Germinal center (tissue), 1 donor: ENCODE results near the gene ADCY2.

Experiments
- DNase-seq: peaks from one replicate; pipeline ENCODE4 v3.0.0; 2012; ENCODE audit warnings: mixed read lengths, low spot score

Gene ADCY2

DNA sequence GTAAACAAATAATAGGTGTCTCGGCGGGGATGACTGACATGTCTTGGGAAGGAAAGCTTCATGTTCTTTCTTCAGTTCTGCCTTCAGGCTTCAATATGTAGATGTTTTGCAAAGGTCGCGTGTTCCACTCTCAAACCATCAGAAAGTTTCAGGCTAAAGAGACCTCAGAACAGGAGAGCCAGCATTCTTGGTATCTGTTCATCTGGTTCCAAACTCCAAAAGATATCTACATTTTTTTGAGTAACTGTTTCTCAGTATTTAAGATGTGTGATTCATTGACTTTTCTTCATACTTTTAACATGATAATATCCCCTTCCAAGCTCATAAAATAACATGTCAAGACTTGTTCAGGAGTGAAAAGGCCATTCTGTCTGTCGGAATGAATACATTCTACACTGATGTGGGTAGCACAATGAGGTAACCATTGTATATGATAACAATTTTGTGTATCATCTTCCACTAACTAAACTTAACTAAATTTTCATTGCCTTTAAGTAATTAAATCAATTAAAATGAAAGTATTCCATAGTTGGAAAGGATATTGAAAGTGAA lies 271.4 kb downstream of the ADCY2 start:
- DNase-seq, result no peak

DNA sequence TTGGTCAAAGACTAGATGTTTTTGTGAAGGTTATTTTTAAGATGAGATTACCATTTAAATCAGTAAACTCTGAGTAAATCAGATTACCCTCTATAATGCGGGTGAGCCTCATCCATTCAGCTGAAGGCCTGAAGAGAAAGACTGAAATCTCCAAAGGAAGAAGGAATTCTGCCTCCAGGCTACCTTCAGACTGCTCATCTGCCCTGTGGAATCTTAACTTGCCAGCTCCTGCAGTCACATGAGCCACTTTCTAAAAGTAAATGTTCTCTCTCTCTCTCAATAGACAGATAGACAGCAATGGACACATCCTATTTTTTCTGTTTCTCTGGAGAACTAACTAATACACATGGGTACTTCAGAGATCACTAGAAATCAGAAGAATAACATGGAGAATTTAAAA lies 272.2 kb downstream of the ADCY2 start:
- DNase-seq, result no peak

GRCh38 chr5:7668627-7669026 lies 272.7 kb downstream of the ADCY2 start:
- no peak for DNase-seq

- no peak for DNase-seq
These were observed 275.5 kb downstream of the ADCY2 start for GRCh38 chr5:7671381-7671993.

GRCh38 chr5:7673658-7674057 lies 277.7 kb downstream of the ADCY2 start:
- DNase-seq, result no peak

DNA sequence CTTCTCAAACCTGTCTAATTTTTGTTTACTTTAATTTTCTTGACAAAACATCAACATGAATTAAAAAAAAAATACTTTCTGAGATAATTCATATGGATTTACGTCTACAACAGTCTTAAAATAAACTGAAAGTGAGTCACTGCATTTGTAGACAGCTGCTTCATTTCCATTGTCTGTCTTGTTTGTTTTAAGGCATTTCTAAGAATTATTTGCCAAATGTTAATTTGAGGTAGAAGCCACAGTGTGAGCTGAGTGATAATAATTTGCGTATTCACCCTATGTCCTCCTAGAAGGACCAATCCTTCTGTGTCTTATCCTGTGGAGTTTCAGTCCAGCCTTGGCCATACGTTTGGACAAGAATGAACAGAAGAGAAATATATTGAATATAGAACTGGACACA lies 280.5 kb downstream of the ADCY2 start:
- no peak for DNase-seq

GRCh38 chr5:7678030-7678429 lies 282.1 kb downstream of the ADCY2 start:
- DNase-seq, result no peak

GRCh38 chr5:7679663-7680062 lies 283.7 kb downstream of the ADCY2 start:
- DNase-seq, result no peak

DNA sequence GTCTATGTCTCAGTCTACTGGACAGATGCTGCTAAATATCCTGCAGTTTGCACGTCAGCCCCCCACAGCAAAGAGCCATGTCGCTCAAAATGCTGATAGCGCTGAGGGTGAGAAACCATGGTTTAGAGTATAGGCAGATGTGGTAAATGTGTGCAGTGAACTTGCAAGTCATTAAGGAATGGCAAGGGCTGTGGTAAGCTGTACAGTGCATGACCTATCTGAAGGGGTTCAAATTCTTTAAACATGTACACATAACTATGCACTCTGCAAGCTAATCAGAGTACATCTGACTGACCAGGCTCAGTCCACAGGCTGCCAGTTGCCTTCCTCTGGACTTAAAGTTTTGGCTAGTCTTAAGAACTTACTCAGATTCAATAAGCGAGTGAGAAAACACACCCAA lies 284.3 kb downstream of the ADCY2 start:
- DNase-seq, result no peak

DNA sequence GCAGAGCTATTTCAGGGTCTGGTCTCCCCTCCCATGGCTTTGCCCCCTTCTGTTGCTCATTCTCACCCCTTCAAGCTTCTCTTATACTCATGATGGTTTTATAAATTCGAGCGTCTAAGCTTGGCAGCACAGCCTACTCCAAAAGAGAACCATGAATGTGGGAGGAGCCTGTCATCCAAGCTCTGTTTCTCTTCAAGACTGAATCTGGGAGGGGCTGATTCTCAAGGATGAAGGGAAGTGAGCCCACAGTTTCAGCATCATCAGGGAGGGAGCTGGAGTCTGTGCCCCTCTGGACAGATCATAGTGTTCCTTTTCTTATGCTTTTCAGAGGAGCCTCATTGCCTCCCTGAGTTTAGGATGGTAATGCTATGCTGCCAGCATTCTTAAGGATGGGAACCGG lies 286.4 kb downstream of the ADCY2 start:
- no peak for DNase-seq

GRCh38 chr5:7683753-7684152 lies 287.8 kb downstream of the ADCY2 start:
- no peak for DNase-seq

- no peak for DNase-seq
These were observed 288.9 kb downstream of the ADCY2 start for GRCh38 chr5:7684826-7685225.

- DNase-seq, result no peak
These were observed 290.9 kb downstream of the ADCY2 start for GRCh38 chr5:7686794-7687193.

DNA sequence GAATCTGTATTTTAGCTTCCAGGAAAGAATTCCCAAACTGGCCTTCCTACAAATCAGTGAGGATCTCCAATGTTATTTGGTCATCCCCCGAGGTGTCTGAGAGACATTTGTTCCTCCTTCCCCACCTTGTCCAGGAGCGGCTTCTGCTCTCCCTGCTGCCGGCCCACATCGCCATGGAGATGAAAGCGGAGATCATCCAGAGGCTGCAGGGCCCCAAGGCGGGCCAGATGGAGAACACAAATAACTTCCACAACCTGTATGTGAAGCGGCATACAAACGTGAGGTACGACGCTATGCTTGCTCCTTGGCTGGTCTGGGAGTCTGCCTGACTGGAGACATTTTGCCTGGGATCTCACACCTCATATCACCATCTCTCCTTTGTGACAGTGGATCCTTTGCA lies 294.6 kb downstream of the ADCY2 start:
- no peak for DNase-seq

DNA sequence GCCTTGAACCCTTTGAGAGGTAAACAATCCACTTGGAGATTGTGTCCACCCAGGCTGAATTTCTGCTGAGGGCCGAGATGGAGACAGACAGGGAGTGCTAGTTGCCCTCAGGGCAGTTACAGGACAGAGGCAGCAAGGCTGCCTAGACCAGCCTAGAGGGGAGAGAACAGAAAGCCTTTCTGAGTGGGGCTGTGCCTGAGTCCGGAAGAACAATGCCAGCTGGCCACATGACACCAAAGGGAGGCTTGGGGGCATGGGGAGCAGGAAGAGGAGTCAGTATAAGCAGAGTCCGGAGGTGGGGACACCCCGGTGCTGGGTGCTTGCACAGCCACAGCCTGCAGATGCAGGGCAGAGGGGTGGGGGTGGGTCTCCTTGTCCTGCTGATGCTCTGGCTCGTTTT lies 309.3 kb downstream of the ADCY2 start:
- DNase-seq, result no peak

DNA sequence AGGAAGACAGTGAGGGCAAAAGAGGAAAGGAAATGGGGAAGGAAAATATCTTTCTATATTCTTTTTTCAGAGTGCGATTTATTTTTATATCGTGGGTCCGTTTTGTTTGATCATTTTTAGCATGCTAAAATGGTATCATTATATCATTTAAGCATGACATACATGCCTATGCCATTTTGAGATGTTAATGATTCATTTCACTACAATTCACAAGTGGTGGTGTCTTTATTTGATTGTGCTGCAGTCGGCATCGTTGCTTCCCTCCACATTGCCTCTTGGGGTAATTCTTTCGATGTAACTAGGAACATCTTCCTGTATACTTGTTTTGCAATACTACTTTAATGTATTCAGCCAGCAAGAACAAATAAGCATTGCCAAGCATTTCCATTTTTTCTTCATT lies 309.8 kb downstream of the ADCY2 start:
- DNase-seq, result no peak

GRCh38 chr5:7706256-7706655 lies 310.3 kb downstream of the ADCY2 start:
- no peak for DNase-seq

DNA sequence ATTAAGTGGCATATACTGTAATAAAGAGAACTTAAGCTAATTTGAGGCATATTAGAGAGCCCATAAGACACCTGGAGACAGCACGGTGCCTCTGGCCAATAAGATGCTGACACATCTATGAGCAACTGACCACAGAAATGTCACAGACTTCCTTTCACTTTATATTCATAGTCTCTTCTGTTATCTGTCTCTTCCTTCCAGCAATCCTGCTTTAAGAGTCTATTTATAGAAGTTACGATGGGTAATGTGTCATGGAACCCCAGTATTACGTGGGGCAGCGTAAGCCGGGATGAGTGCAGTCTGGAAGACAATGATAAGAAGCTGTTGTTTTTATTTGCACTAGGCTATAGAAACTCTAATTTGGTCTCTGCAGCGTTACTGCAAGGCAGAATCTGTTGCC lies 318.2 kb downstream of the ADCY2 start:
- DNase-seq, result no peak

- no peak for DNase-seq
These were observed 318.8 kb downstream of the ADCY2 start for GRCh38 chr5:7714697-7715096.

DNA sequence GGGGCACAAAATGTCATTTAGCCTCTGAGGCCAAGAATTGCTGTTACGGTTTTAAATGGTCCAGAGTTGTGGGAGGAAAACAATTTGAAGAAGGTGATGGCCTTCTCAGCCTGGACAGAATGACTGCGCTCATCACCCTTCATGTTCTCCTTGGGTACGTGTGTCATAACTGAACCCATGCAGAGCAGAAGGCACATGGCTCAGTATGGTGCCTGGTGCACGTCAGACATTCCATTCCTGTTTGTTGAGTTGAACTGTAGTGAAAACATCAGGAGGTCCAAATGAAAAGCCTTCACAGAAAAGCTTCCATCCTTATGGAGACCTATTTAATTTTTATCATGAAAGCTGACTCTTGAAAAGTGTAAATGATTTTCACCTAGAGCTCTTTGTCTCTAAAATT lies 321.8 kb downstream of the ADCY2 start:
- no peak for DNase-seq

DNA sequence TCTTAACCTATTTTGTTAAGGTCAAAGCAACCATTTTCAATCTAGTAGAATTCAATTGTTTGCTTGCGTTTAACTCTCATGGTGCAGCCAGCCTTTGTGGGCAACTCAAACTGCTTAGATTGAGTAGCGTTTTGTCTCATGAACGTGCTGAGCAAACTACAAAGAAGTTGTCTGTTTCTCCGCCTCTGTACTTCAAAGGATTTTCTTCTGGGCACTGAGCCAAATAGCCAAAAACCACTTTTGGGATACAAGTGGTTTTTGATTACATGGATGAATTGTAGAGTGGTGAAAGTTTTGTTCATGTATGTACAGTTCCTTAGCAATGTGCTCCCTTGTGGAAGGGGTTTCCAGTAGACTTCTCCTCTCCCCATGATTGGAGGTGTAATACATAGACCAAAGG lies 332.1 kb downstream of the ADCY2 start:
- DNase-seq, result no peak

DNA sequence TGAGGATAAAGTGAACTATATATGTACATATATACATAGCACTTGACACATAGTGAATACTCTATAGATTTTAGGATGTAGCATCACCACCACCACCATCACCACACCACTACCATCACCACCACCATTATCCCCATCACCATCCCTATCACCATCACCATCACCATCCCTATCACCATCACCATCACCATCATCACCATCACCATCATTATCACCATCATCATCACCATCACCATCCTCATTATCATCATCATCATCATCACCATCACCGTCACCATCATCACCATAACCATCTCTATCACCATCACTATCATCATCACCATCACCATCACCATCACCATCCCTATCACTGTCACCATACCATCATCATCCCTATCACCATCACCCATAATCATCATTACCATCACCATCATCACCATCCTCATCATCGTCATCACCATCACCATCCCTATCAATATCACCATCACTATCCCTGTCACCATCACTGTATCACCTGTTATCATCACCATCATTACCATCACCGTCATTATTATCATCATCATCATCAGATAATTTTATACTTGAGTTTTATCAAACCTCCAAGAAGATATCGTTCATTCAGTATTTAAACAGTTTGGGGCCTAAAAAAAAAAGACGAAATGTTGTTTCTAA lies 345.6 kb downstream of the ADCY2 start:
- DNase-seq, result no peak

- no peak for DNase-seq
These were observed 346.3 kb downstream of the ADCY2 start for GRCh38 chr5:7742241-7742656.
